Caco-2 (cell line): ENCODE data around the gene GABRG3. TPM values are rescaled to one million over a fixed set of nuclear protein-coding genes. Genes with fewer than 3 reads are reported as not detected.

Experiments used
- Bru-seq: library from RNA; stranded (reverse); fragments of 400-500 nt; gene quantifications from one replicate; lab custom pipeline; 2021; lab: Mats Ljungman, UMichigan
- BruChase-seq, 2 experiments: library from RNA; stranded (reverse); fragments of 400-500 nt; gene quantifications; one replicate each; lab custom pipeline; 2021; lab: Mats Ljungman, UMichigan
- BruUV-seq: library from RNA; stranded (reverse); fragments of 400-500 nt; replicated peaks from 2 replicates; lab custom pipeline; 2021; lab: Mats Ljungman, UMichigan
- CTCF ChIA-PET: fragments of 300-600 bp; sonication (Branson Sonifier 250); formaldehyde crosslinking; loops from one replicate; lab custom pipeline; 2022; ENCODE audit warnings: antibody characterized with exemption; lab: Charles Lee
- POLR2A ChIA-PET: fragments of 300-600 bp; sonication (Branson Sonifier 250); formaldehyde crosslinking; loops from one replicate; lab custom pipeline; 2022; ENCODE audit warnings: antibody characterized with exemption; lab: Charles Lee
- DNase-seq, 2 experiments: peaks; one replicate each; pipeline versions ENCODE4 v3.0.0 to v3.0.0-alpha.2; 2020 to 2022
- H3K27me3 ChIP-seq: replicated peaks from 2 replicates; pipeline ENCODE4 v1.6.0; 2011; ENCODE audit warnings: low read length; ENCODE audit not compliant: control insufficient read depth, insufficient read depth
- H3K36me3 ChIP-seq: 2 replicates; pipeline ENCODE4 v1.5.1; 2011; ENCODE audit warnings: low read length; ENCODE audit not compliant: control insufficient read depth, insufficient read depth
- H3K4me1 ChIP-seq: fragments of 250-450 bp; sonication (Bioruptor Pico); 2 replicates; pipeline ENCODE4 v1.5.1; 2020; ENCODE audit warnings: mild to moderate bottlenecking
- H3K4me3 ChIP-seq: 2 replicates; pipeline ENCODE4 v1.5.1; 2011; ENCODE audit warnings: low read depth, mild to moderate bottlenecking, control low read depth, low read length
- H3K9me3 ChIP-seq: fragments of 250-450 bp; sonication (Bioruptor Pico); 2 replicates; pipeline ENCODE4 v1.5.1; 2020; ENCODE audit warnings: mild to moderate bottlenecking, moderate library complexity
- H3K27ac Mint-ChIP-seq: one replicate; pipeline ENCODE4 v1.8.0; 2022; ENCODE audit warnings: mixed read lengths; ENCODE audit not compliant: unreplicated experiment
- H3K27me3 Mint-ChIP-seq: one replicate; pipeline ENCODE4 v1.8.0; 2022; ENCODE audit warnings: mixed read lengths; ENCODE audit not compliant: insufficient read depth, unreplicated experiment
- H3K36me3 Mint-ChIP-seq: one replicate; pipeline ENCODE4 v1.8.0; 2022; ENCODE audit warnings: mild to moderate bottlenecking, mixed read lengths; ENCODE audit not compliant: insufficient read depth, unreplicated experiment
- H3K4me1 Mint-ChIP-seq: one replicate; pipeline ENCODE4 v1.8.0; 2022; ENCODE audit warnings: low read depth, mixed read lengths; ENCODE audit not compliant: unreplicated experiment
- H3K4me3 Mint-ChIP-seq: one replicate; pipeline ENCODE4 v1.8.0; 2022; ENCODE audit warnings: mild to moderate bottlenecking, moderate library complexity, mixed read lengths; ENCODE audit not compliant: unreplicated experiment
- H3K9me3 Mint-ChIP-seq: one replicate; pipeline ENCODE4 v1.8.0; 2022; ENCODE audit warnings: mixed read lengths; ENCODE audit not compliant: unreplicated experiment
- CTCF ChIP-seq, 2 experiments: fragments of 200-600 bp in 1 of 2; IDR thresholded peaks; 1 replicate in 1 of 2; 2 replicates in 1 of 2; pipeline versions ENCODE4 v1.5.1 to v1.8.0; 2011 to 2022; ENCODE audit warnings: antibody characterized with exemption in 1 of 2, control low read depth in 1 of 2, inconsistent platforms in 1 of 2, low read depth in 1 of 2, low read length in 1 of 2, mild to moderate bottlenecking in 1 of 2, moderate library complexity in 1 of 2; ENCODE audit not compliant: insufficient read depth in 1 of 2, severe bottlenecking in 1 of 2, unreplicated experiment in 1 of 2
- intact Hi-C: fragments of 100-400 bp; cut with micrococcal nuclease; formaldehyde crosslinking; loops from one replicate; pipeline ENCODE4 v1.10.0; 2022; ENCODE audit not compliant: unreplicated experiment
- long read RNA-seq: library from polyadenylated mRNA; stranded (forward); transcript quantifications from one replicate; pipeline ENCODE4 v2.0.0, GENCODE V29; 2022
- total RNA-seq: library from RNA; stranded (reverse); gene quantifications from 2 replicates; pipeline ENCODE4 v1.2.3, GENCODE V29; 2022

Gene GABRG3
- total RNA-seq (not detected in 2 replicates), Bru-seq, nascent RNA (percentile 0 among the genes with signal in this experiment), BruChase-seq, experiment 1, labeled RNA remaining after a 2-hour chase (percentile 0 among the genes with signal in this experiment), BruChase-seq, experiment 2, labeled RNA remaining after a 6-hour chase (percentile 0 among the genes with signal in this experiment)
- long read RNA-seq = 0 reads

DNA sequence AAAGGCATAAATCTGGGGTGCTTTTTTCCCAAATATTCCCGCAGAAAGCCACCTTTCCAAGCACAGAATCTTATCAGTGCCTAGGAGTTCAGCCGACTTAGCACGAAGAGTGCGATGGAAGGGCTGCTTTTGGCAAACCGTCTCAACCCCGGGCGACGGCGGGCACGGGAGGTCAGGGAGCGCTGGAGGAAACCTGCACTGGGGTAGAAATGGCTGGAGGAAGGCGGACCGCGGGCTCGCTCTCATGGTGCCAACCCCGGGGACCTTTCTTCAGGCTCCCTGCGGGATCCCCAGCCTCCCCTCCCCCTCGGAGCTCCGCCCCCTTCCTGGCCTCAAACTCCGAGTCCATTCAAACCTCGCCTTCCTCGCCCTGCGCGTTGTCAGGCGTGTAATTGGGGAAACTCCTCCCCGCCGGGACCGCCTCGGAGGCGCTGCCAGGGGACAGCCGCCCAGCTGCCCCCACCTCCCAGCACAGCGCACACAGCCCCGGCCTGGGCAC, at the start of gene GABRG3:
GABRG3 (plus strand) TSS at position 470 of the 499 bp plus-strand sequence.
- ChIA-PET POLR2A (no interaction called here), CTCF (no interaction called here)
- Mint-ChIP-seq H3K4me1 (no peaks in the 10 kb centered on the region), H3K27me3 (no peaks in the 10 kb centered on the region), H3K27ac (no peak within 1 kb of the TSS), H3K9me3 (no peaks in the 10 kb centered on the region), H3K36me3 (no peaks in the 10 kb centered on the region), H3K4me3 (no peak within 1 kb of the TSS)
- intact Hi-C loops = no loop called here
- no peak for TF ChIP-seq CTCF (IDR thresholded peaks at IDR 0.05; ENCODE audit: insufficient read depth in 1 of 2, low read depth in 1 of 2, low read length in 1 of 2, severe bottlenecking in 1 of 2, unreplicated experiment in 1 of 2)
- no peaks in the 10 kb centered on the region for H3K9me3 ChIP-seq
- no TSS peak for BruUV-seq
- no peak within 1 kb of the TSS for H3K4me3 ChIP-seq
- no peaks in the 10 kb centered on the region for H3K27me3 ChIP-seq
- H3K4me1 ChIP-seq = no peaks in the 10 kb centered on the region
- H3K36me3 ChIP-seq = no peaks in the 10 kb centered on the region
- no peak for DNase-seq

DNA sequence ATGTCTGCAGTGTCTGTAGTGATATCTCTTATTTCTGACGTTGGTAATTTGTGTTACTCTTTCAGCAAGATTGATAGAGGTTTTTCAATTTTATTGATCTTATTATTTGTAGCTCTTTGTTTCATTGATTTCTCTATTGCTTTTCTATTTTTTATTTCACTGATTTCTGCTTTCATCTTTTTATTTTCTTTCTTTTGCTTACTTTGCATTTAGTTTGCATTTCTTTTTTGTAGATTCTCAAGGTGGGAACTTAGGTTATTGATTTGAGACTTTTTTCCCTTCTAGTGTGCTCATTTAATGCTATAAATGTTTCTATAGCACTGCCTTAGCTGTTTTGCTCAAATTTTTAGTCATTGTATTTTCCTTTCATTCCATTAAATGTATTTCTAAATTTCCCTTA, 49.5 kb upstream of the GABRG3 start:
- no TSS peak for BruUV-seq
- no peaks in the 10 kb centered on the region for H3K27me3 Mint-ChIP-seq
- no peaks in the 10 kb centered on the region for H3K4me1 Mint-ChIP-seq
- no peaks in the 10 kb centered on the region for H3K36me3 Mint-ChIP-seq
- H3K27ac Mint-ChIP-seq = no peak overlapping the region
- no peak for TF ChIP-seq CTCF (IDR thresholded peaks at IDR 0.05; ENCODE audit: insufficient read depth in 1 of 2, low read depth in 1 of 2, low read length in 1 of 2, severe bottlenecking in 1 of 2, unreplicated experiment in 1 of 2)
- no peaks in the 10 kb centered on the region for H3K4me1 ChIP-seq
- no peaks in the 10 kb centered on the region for H3K27me3 ChIP-seq
- DNase-seq = no peak
- H3K9me3 ChIP-seq = peaks cover 7% of the 10 kb centered on the region; the same call in 1 of the 2 replicates
- intact Hi-C loops = no loop called here
- H3K4me3 ChIP-seq = no peak overlapping the region
- no peaks in the 10 kb centered on the region for H3K36me3 ChIP-seq
- no peak overlapping the region for H3K4me3 Mint-ChIP-seq
- ChIA-PET POLR2A (no interaction called here), CTCF (no interaction called here)
- H3K9me3 Mint-ChIP-seq = no peaks in the 10 kb centered on the region

GRCh38 chr15:26926081-26926480, 44.9 kb upstream of the GABRG3 start:
- no peaks in the 10 kb centered on the region for H3K36me3 ChIP-seq
- no peaks in the 10 kb centered on the region for H3K36me3 Mint-ChIP-seq
- intact Hi-C loops = no loop called here
- DNase-seq = no peak
- H3K4me1 ChIP-seq = no peaks in the 10 kb centered on the region
- no peak overlapping the region for H3K4me3 Mint-ChIP-seq
- POLR2A ChIA-PET = no interaction called here
- CTCF ChIA-PET = no interaction called here
- no peak overlapping the region for H3K27ac Mint-ChIP-seq
- peaks cover 13% of the 10 kb centered on the region for H3K9me3 Mint-ChIP-seq
- 0 out of 2 replicates have a peak, but pooled peaks cover 4% of the 10 kb centered on the region for H3K9me3 ChIP-seq
- no peaks in the 10 kb centered on the region for H3K4me1 Mint-ChIP-seq
- H3K27me3 ChIP-seq = no peaks in the 10 kb centered on the region
- no TSS peak for BruUV-seq
- no peaks in the 10 kb centered on the region for H3K27me3 Mint-ChIP-seq
- no peak for TF ChIP-seq CTCF (IDR thresholded peaks at IDR 0.05; ENCODE audit: insufficient read depth in 1 of 2, low read depth in 1 of 2, low read length in 1 of 2, severe bottlenecking in 1 of 2, unreplicated experiment in 1 of 2)
- no peak overlapping the region for H3K4me3 ChIP-seq
